Activated B cell treated with CpG ODN at 0.5 μM for 24 hours (primary cell): ENCODE data around the gene RPS28. TPM values are rescaled to one million over a fixed set of nuclear protein-coding genes. Genes with fewer than 3 reads are reported as not detected.

ENCODE experiments used
- ATAC-seq: fragments of 200-7000 bp; cut with Tn5 transposase; one replicate; pipeline ENCODE4 v1.10.0; 2021; ENCODE audit warnings: low read depth, mild to moderate bottlenecking, moderate library complexity
- CTCF ChIA-PET: fragments of 350-600 bp; sonication (Branson Sonifier 250); formaldehyde crosslinking; loops from one replicate; lab custom pipeline; 2021; ENCODE audit warnings: antibody characterized with exemption; lab: Charles Lee
- POLR2A ChIA-PET: fragments of 350-600 bp; sonication (Branson Sonifier 250); formaldehyde crosslinking; loops from one replicate; lab custom pipeline; 2021; ENCODE audit warnings: antibody characterized with exemption; lab: Charles Lee
- DNase-seq: peaks from one replicate; pipeline ENCODE4 v3.0.0; 2022
- H3K27ac Mint-ChIP-seq: one replicate; pipeline ENCODE4 v1.8.0; 2020; ENCODE audit warnings: mixed read lengths
- H3K27me3 Mint-ChIP-seq: one replicate; pipeline ENCODE4 v1.8.0; 2021; ENCODE audit warnings: mixed read lengths
- H3K36me3 Mint-ChIP-seq: one replicate; pipeline ENCODE4 v1.8.0; 2021; ENCODE audit warnings: low read depth, mixed read lengths
- H3K4me1 Mint-ChIP-seq: one replicate; pipeline ENCODE4 v1.8.0; 2021; ENCODE audit warnings: mixed read lengths
- H3K4me3 Mint-ChIP-seq: one replicate; pipeline ENCODE4 v1.8.0; 2020; ENCODE audit warnings: mild to moderate bottlenecking, mixed read lengths
- H3K9me3 Mint-ChIP-seq: one replicate; pipeline ENCODE4 v1.8.0; 2020; ENCODE audit warnings: mixed read lengths
- intact Hi-C: fragments of 100-400 bp; cut with micrococcal nuclease; formaldehyde crosslinking; loops from one replicate; pipeline ENCODE4 v1.15.1; 2024
- total RNA-seq: library from RNA; stranded (reverse); gene quantifications from 2 replicates; pipeline ENCODE4 v1.2.3, GENCODE V29; 2022
- TF ChIP-seq, protein P1 (sequence below): fragments of 200-600 bp; IDR thresholded peaks from one replicate; pipeline ENCODE4 v1.8.0; 2022; ENCODE audit warnings: antibody characterized with exemption, mild to moderate bottlenecking

Gene RPS28
- total RNA-seq, 1 donor from 2014 or later = 3,149 TPM

DNA sequence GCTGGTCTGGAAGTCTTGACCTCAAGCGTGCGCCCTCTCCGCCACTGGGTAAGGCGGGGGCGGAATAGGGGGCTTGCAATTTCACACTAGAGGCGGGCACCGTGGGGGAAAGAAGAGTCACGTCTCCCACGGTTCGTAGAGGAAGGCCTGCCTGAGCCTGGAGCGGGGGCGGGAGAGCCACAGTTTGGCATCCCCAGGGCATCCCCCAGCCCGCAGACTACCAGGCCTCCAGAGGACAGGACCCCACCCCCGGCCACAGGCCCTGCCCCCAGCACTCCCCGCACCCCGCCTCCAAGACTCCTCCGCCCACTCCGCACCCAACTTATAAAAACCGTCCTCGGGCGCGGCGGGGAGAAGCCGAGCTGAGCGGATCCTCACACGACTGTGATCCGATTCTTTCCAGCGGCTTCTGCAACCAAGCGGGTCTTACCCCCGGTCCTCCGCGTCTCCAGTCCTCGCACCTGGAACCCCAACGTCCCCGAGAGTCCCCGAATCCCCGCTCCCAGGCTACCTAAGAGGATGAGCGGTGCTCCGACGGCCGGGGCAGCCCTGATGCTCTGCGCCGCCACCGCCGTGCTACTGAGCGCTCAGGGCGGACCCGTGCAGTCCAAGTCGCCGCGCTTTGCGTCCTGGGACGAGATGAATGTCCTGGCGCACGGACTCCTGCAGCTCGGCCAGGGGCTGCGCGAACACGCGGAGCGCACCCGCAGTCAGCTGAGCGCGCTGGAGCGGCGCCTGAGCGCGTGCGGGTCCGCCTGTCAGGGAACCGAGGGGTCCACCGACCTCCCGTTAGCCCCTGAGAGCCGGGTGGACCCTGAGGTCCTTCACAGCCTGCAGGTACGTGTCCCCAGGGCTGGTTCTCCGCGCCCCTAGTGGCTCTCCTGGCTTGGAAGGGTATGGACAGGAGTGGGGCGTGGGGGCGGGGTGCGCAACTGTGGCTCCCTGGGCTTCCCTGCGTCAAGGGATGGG lies 42.8 kb downstream of the RPS28 start, which contains the start of gene ANGPTL4:
TSS of gene ANGPTL4 (plus strand) at position 353 of the 969 bp plus-strand sequence. CDS start at position 520, 167 bp downstream.
- ATAC-seq (peak; percentile 66), DNase-seq (no peak)
- Mint-ChIP-seq H3K9me3 (no peaks in the 10 kb centered on the region), H3K4me1 (peaks cover 14% of the 10 kb centered on the region), H3K36me3 (no peaks in the 10 kb centered on the region), H3K4me3 (peak within 1 kb of the TSS; percentile 60), H3K27me3 (peaks cover 43% of the 10 kb centered on the region), H3K27ac (no peak within 1 kb of the TSS)
- POLR2A ChIA-PET = interaction anchor here (0.6 to 0.8 kb wide), 3 partner anchors 50 to 1720 kb away, joined by 3 read pairs; no protein-coding TSS in a partner anchor
- TF ChIP-seq, protein P1, sequence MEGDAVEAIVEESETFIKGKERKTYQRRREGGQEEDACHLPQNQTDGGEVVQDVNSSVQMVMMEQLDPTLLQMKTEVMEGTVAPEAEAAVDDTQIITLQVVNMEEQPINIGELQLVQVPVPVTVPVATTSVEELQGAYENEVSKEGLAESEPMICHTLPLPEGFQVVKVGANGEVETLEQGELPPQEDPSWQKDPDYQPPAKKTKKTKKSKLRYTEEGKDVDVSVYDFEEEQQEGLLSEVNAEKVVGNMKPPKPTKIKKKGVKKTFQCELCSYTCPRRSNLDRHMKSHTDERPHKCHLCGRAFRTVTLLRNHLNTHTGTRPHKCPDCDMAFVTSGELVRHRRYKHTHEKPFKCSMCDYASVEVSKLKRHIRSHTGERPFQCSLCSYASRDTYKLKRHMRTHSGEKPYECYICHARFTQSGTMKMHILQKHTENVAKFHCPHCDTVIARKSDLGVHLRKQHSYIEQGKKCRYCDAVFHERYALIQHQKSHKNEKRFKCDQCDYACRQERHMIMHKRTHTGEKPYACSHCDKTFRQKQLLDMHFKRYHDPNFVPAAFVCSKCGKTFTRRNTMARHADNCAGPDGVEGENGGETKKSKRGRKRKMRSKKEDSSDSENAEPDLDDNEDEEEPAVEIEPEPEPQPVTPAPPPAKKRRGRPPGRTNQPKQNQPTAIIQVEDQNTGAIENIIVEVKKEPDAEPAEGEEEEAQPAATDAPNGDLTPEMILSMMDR = no peak
- CTCF ChIA-PET = no interaction called here
- intact Hi-C loops = no loop called here

DNA sequence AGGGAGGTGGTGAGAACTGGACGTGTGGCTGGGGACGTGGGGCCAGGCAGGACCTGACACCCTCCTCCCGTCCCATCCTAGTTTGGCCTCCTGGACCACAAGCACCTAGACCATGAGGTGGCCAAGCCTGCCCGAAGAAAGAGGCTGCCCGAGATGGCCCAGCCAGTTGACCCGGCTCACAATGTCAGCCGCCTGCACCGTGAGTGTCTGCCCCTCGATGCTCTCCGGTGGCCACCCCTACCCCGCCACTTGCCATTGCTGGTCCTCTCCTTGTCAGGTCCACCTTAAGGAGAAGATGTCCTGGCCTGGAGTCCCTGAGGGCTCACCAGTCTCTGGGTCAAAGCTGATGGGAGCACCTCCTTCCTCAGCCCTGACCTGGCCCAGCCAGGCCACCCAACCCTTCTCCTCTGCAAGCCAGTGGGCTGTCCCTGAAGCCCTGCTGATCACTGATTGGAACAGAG lies 44.9 kb downstream of the RPS28 start:
- POLR2A ChIA-PET = interaction anchor here (0.6 kb wide), 1 partner anchor 158 kb away, joined by 6 read pairs; no protein-coding TSS in a partner anchor
- Mint-ChIP-seq H3K36me3 (no peaks in the 10 kb centered on the region), H3K4me3 (no peak overlapping the region), H3K27me3 (peaks cover 43% of the 10 kb centered on the region), H3K4me1 (peaks cover 14% of the 10 kb centered on the region), H3K27ac (no peak overlapping the region), H3K9me3 (no peaks in the 10 kb centered on the region)
- DNase-seq (no peak), ATAC-seq (no peak)
- CTCF ChIA-PET = no interaction called here
- intact Hi-C loops = no loop called here
- TF ChIP-seq, protein P1 = no peak

DNA sequence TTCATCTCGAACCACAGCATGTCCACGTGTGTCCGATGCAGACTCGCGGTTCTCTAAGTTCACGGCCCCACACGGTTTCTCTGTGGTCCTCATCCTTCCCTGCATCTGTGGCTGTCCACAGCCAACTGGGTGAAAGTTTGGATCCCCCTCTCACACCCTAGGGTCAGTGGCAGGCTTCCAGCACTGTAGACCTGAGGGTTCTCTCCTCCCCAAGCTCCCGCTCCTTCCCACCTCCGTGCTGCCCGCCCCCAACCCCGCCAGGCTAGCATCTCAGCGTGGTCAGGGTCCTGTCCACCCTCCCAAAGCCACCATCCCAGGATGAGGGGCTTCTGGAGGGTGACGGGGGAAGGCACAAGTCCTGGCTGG lies 45.6 kb downstream of the RPS28 start:
- TF ChIP-seq, protein P1 = no peak
- no peak overlapping the region for H3K4me3 Mint-ChIP-seq
- no peaks in the 10 kb centered on the region for H3K36me3 Mint-ChIP-seq
- POLR2A ChIA-PET = no interaction called here
- H3K4me1 Mint-ChIP-seq = peaks cover 14% of the 10 kb centered on the region
- no peak for ATAC-seq
- H3K27me3 Mint-ChIP-seq = peaks cover 39% of the 10 kb centered on the region
- H3K27ac Mint-ChIP-seq = no peak overlapping the region
- H3K9me3 Mint-ChIP-seq = no peaks in the 10 kb centered on the region
- CTCF ChIA-PET = no interaction called here
- no peak for DNase-seq
- intact Hi-C loops = no loop called here

DNA sequence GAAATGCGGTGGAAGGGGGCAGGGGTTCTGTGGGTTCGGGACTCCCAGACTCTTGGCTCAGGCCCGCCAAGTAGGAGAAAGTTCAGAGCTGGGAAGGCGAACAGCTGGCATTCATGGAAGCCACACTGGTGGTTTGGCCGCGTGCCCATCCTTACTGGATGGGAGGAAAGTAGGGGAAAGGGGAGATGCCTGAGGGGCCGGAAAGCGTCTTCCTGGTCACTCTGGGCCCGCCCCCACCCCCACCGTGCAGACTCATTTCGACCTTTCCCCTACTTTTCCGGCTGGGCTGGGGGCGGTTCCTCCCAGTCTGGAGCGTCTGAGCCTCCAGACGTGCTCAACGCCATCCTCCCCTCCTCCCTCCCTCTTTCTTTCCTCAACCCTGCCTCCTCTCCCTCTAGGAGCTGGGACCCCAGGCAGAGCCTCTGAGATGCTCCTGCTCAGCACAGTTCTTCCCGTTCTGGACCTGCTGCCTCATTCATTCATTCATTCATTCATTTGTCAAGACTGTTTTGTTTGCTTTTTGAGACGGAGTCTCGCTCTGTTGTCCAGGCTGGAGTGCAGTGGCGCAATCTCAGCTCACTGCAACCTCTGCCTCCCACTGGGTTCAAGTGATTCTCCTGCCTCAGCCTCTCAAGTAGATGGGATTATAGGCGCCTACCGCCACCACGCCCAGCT lies 46.2 kb downstream of the RPS28 start:
- peaks cover 35% of the 10 kb centered on the region for H3K27me3 Mint-ChIP-seq
- H3K4me1 Mint-ChIP-seq = peaks cover 14% of the 10 kb centered on the region
- TF ChIP-seq, protein P1 = no peak
- intact Hi-C loops = no loop called here
- POLR2A ChIA-PET = interaction anchor here (0.7 kb wide), 2 partner anchors 53 to 738 kb away, joined by 3 read pairs; partner anchors contain the start of gene PET100
- ATAC-seq = no peak
- H3K9me3 Mint-ChIP-seq = no peaks in the 10 kb centered on the region
- CTCF ChIA-PET = no interaction called here
- H3K27ac Mint-ChIP-seq = no peak overlapping the region
- no peak overlapping the region for H3K4me3 Mint-ChIP-seq
- no peak for DNase-seq
- no peaks in the 10 kb centered on the region for H3K36me3 Mint-ChIP-seq
